MM.1S (cell line): Measurements from ENCODE around the gene ADAMTS3.

Source experiments
- CTCF ChIP-seq: fragments of 300-600 bp; sonication (generic); IDR thresholded peaks from 2 replicates; pipeline ENCODE4 v1.5.1; 2016; ENCODE audit warnings: antibody characterized with exemption, low read length, mixed read lengths
- EZH2 ChIP-seq: fragments of 300-600 bp; sonication (generic); optimal IDR thresholded peaks from 2 replicates; pipeline ENCODE3; 2017; ENCODE audit warnings: low read depth, mild to moderate bottlenecking, antibody characterized with exemption, low read length, mixed read lengths
- EZH2phosphoT487 ChIP-seq: fragments of 300-600 bp; sonication (generic); IDR thresholded peaks from 2 replicates; pipeline ENCODE4 v1.6.1; 2018; ENCODE audit warnings: antibody characterized with exemption, low read length

GRCh38 chr4:72422416-72422815 lies 146.6 kb downstream of the ADAMTS3 start:
- no peak for TF ChIP-seq EZH2
- TF ChIP-seq CTCF = no peak
- no peak for TF ChIP-seq EZH2phosphoT487
